ENCODE data around the gene SMAD7. TPM values are rescaled to one million over a fixed set of nuclear protein-coding genes. Genes with fewer than 3 reads are reported as not detected.

SMAD7 gene
- polyA plus RNA-seq, 2 of the 4 experiments (the other 2 are of a cell fraction), result 19.9 to 26.9 TPM

DNA sequence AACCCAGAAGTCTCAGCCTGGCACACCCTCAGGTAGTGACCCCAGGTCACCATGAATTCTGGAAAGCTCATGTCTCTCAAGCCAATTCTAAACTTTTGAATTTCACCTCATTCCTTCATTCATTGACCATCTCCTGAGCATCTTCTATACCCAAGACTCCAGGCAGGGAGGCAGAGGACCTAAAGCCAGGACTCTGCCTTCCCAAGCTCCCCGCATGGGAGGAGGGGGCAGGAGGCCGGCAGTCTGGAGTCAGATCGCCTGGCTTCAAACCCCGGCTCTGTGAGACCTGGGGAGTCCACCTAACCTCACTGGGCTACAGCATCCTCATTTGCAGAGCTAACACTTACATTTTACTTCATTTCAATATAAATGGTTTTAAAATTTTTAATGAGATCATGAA, 59.0 kb downstream of the SMAD7 start:
- Histone ChIP-seq H3K27ac (no peak overlapping the region), H3K4me2 (no peak overlapping the region), H3K4me3 (no peak overlapping the region), H3K4me1 (peaks cover 5% of the 10 kb centered on the region), H3K9me3 (no peaks in the 10 kb centered on the region)
- FAIRE-seq (no peak), DNase-seq (ENCODE audit: low read depth in 1 of 2, low spot score in 1 of 2) (no peak), ATAC-seq (no peak)
- CTCF ChIA-PET, result interaction anchor here (0.9 to 1.5 kb wide), 2 partner anchors 31 to 33 kb away, joined by 3 to 5 read pairs; no protein-coding TSS in a partner anchor
- TF ChIP-seq, protein P1, sequence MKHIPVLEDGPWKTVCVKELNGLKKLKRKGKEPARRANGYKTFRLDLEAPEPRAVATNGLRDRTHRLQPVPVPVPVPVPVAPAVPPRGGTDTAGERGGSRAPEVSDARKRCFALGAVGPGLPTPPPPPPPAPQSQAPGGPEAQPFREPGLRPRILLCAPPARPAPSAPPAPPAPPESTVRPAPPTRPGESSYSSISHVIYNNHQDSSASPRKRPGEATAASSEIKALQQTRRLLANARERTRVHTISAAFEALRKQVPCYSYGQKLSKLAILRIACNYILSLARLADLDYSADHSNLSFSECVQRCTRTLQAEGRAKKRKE (CRISPR knock-in tag; IDR thresholded peaks at IDR 0.05; ENCODE audit: low read depth), result no peak
- TF ChIP-seq KDM5A (IDR thresholded peaks at IDR 0.05), result no peak
- no peak for TF ChIP-seq TP53 (CRISPR knock-in tag; IDR thresholded peaks at IDR 0.05)
- TF ChIP-seq JUN (IDR thresholded peaks at IDR 0.05), result no peak
- no peak for TF ChIP-seq POLR2AphosphoS2 (conservative IDR thresholded peaks at IDR 0.05; ENCODE audit: low read length)
- TF ChIP-seq RCOR1 (IDR thresholded peaks at IDR 0.05; ENCODE audit: low read depth, low read length), result no peak
- TF ChIP-seq EHF (CRISPR knock-in tag; IDR thresholded peaks at IDR 0.05), result no peak
- TF ChIP-seq MAFK (IDR thresholded peaks at IDR 0.05; ENCODE audit: partially characterized antibody), result no peak
- TF ChIP-seq BHLHE40 (IDR thresholded peaks at IDR 0.05; ENCODE audit: low read depth, low read length), result no peak
- TF ChIP-seq EHMT2 (IDR thresholded peaks at IDR 0.05; ENCODE audit: low read depth), result no peak
- TF ChIP-seq SREBF2 (IDR thresholded peaks at IDR 0.05), result no peak
- no peak for TF ChIP-seq CHD4 (IDR thresholded peaks at IDR 0.05; ENCODE audit: borderline replicate concordance)
- no peak for TF ChIP-seq CHD2 (IDR thresholded peaks at IDR 0.05; ENCODE audit: low read length, partially characterized antibody)
- no peak for TF ChIP-seq RARB (CRISPR knock-in tag; IDR thresholded peaks at IDR 0.05)
- TF ChIP-seq, protein P2, sequence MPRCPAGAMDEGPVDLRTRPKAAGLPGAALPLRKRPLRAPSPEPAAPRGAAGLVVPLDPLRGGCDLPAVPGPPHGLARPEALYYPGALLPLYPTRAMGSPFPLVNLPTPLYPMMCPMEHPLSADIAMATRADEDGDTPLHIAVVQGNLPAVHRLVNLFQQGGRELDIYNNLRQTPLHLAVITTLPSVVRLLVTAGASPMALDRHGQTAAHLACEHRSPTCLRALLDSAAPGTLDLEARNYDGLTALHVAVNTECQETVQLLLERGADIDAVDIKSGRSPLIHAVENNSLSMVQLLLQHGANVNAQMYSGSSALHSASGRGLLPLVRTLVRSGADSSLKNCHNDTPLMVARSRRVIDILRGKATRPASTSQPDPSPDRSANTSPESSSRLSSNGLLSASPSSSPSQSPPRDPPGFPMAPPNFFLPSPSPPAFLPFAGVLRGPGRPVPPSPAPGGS (IDR thresholded peaks at IDR 0.05), result no peak
- TF ChIP-seq GATA3 (IDR thresholded peaks at IDR 0.05; ENCODE audit: borderline replicate concordance), result no peak
- TF ChIP-seq CEBPB (IDR thresholded peaks at IDR 0.05), result no peak
- TF ChIP-seq ZFP36 (IDR thresholded peaks at IDR 0.05; ENCODE audit: borderline replicate concordance, partially characterized antibody), result no peak
- WGBS (ENCODE audit: missing lambda C conversion rate), result 89% methylated on average over 3 of the region's 4 CpGs
- POLR2A ChIA-PET, result no interaction called here

DNA sequence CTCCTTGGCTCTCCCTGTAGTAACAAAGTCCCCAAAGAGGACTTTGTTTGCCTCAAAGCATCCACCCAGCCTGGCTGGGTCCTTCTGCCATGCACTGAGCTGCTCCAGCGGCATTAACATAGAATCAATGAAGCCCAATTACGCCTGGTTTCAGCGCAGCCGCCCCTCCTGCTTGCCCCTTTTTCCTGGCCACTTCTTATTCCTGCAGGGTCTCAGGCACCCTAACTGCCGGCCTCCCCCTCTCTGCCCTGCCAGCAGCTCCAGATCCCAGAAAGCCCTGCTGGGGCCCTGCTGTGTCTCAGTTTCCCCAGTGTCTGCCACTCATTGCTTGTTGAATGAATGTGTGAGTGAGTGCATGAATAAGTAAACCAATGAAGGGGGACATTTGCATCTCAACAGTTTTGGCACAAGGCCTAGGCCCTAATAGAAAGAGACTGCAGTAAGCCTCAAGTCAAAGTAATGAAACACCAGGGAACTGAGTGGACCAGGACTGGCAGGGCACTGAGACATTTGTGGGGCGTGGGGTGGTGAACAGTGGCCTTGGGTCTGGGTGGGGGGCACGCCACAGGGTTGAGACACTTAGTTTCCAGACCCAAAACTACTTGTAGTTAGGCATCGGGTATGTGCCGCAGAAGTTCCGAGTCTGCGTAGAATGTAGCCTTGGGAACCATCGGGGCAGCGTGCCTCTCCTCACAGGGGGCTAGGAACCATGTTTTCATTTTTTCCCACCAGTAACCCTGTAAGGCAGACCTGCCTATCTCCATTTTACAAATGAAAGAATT, 60.6 kb downstream of the SMAD7 start:
- no peak for FAIRE-seq
- CTCF ChIA-PET, result interaction anchor here (1.4 kb wide), 1 partner anchor 289 kb away, joined by 3 read pairs; no protein-coding TSS in a partner anchor

More for the DNA sequence above, 60.6 kb downstream of the SMAD7 start:
- 95% methylated on average over 10 of the region's 13 CpGs for WGBS (ENCODE audit: missing lambda C conversion rate)
- Histone ChIP-seq H3K9me3 (no peaks in the 10 kb centered on the region), H3K27ac (no peak overlapping the region; a peak in 1 of 6 replicates), H3K4me2 (no peak overlapping the region), H3K4me1 (no peaks in the 10 kb centered on the region), H3K4me3 (no peak overlapping the region)
- POLR2A ChIA-PET, result no interaction called here
- ATAC-seq, result no peak
- DNase-seq (ENCODE audit: low read depth in 1 of 2, low spot score in 1 of 2), result no peak
- no peak for TF ChIP-seq RARB (CRISPR knock-in tag; IDR thresholded peaks at IDR 0.05)
- TF ChIP-seq, protein P3, sequence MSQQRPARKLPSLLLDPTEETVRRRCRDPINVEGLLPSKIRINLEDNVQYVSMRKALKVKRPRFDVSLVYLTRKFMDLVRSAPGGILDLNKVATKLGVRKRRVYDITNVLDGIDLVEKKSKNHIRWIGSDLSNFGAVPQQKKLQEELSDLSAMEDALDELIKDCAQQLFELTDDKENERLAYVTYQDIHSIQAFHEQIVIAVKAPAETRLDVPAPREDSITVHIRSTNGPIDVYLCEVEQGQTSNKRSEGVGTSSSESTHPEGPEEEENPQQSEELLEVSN (IDR thresholded peaks at IDR 0.05; ENCODE audit: borderline replicate concordance, low read depth), result no peak

Data from A549 (cell line).